ENCODE data around the gene HIVEP1. TPM values are rescaled to one million over a fixed set of nuclear protein-coding genes. Genes with fewer than 3 reads are reported as not detected.
A peak's percentile ranks its signal among the peaks of the same experiment; 100 is the strongest.

Gene HIVEP1
- total RNA-seq, 4 donors from 2014 or later, result 26.8 to 69.3 (median 38.8) TPM

DNA sequence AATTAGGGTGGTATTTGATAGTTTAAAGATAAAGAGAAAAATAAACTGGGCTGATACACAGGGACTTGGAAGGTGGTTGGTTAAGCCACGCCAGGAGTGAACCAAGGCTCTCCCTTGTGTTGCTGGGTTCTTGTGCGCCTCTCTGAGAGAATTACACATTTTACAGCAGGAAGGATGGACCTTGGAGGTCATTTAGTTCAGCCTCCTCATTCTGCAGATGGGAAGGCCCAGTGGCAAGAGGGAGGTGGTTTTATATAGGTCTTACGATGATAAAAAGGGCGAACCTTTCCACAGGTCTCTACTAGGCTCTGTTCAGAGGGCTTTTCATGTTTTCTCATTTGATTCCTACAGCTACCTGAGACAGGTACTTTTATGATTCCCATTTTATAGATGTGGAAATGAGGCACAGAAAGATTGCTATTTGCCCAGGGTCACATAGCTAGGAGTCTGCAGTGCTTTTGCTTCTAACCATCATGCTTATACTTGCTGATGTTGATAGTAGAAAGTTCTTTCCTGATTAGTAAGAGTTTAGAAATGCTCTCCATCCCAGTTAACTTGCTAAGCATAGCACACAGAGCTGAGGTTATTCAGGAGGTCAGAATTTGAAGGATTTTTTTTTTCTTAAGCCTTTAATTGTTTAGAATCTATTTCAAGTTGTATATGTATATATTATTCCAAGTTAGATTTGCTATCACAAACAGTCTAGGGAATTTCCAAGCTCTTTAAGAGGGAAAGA, 12.8 kb downstream of the HIVEP1 start:
- H3K9me3 ChIP-seq, result no peaks in the 10 kb centered on the region
- DNase-seq, result no peak
- H3K27me3 ChIP-seq, result no peaks in the 10 kb centered on the region
- peaks cover 0 to 4% (median 0%) of the 10 kb centered on the region in 4 donors for H3K4me1 ChIP-seq
- peaks cover 0 to under 1% (median 0%) of the 10 kb centered on the region in 3 donors for H3K36me3 ChIP-seq
- TF ChIP-seq CTCF (IDR thresholded peaks at IDR 0.05) (no peak), POLR2A (IDR thresholded peaks at IDR 0.05) (no peak)
- H3K4me3 ChIP-seq, result no peak overlapping the region
- peak overlapping the region in 1 of 4 donors; percentile 0 for H3K27ac ChIP-seq

DNA sequence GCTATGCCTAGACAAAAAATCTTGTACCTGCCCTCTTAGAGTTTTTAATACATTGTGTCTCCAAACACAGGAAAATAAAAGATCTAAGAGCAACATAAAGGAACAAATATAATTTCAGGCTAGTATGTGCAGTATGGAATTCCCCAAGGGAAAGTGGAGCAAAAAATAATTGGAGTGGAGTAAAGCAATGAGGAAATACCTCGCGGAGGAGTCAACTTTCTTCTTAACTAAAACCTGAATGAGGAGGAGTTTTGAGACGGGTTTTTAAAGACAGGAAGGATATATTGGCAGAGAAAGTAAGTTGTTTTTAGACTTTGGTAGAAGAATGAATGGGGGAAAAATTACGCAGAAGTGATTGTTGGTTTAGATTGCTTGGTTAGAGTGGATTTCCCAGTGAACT, 14.0 kb downstream of the HIVEP1 start:
- DNase-seq, result no peak
- no peaks in the 10 kb centered on the region for H3K9me3 ChIP-seq
- TF ChIP-seq CTCF (IDR thresholded peaks at IDR 0.05), result no peak
- no peak for TF ChIP-seq POLR2A (IDR thresholded peaks at IDR 0.05)
- no peak overlapping the region for H3K27ac ChIP-seq
- no peak overlapping the region for H3K4me3 ChIP-seq
- peaks cover 0 to 4% (median 0%) of the 10 kb centered on the region in 4 donors for H3K4me1 ChIP-seq
- no peaks in the 10 kb centered on the region for H3K36me3 ChIP-seq
- H3K27me3 ChIP-seq, result no peaks in the 10 kb centered on the region

- Histone ChIP-seq H3K9me3 (no peaks in the 10 kb centered on the region), H3K27ac (no peak overlapping the region), H3K36me3 (no peaks in the 10 kb centered on the region), H3K4me1 (peaks cover 0 to 4% (median 0%) of the 10 kb centered on the region in 4 donors), H3K27me3 (no peaks in the 10 kb centered on the region), H3K4me3 (no peak overlapping the region)
- no peak for TF ChIP-seq POLR2A (IDR thresholded peaks at IDR 0.05)
- TF ChIP-seq CTCF (IDR thresholded peaks at IDR 0.05), result no peak
- no peak for DNase-seq
Measured at GRCh38 chr6:12026833-12027232, 14.7 kb downstream of the HIVEP1 start.

GRCh38 chr6:12028213-12028612, 16.1 kb downstream of the HIVEP1 start:
- no peaks in the 10 kb centered on the region for H3K27me3 ChIP-seq
- no peak for TF ChIP-seq POLR2A (IDR thresholded peaks at IDR 0.05)
- no peak for TF ChIP-seq CTCF (IDR thresholded peaks at IDR 0.05)
- peaks cover 0 to 4% (median 0%) of the 10 kb centered on the region in 4 donors for H3K4me1 ChIP-seq
- DNase-seq, result no peak
- H3K36me3 ChIP-seq, result no peaks in the 10 kb centered on the region
- no peaks in the 10 kb centered on the region for H3K9me3 ChIP-seq
- no peak overlapping the region for H3K4me3 ChIP-seq
- no peak overlapping the region for H3K27ac ChIP-seq

GRCh38 chr6:12029979-12030737, 18.0 kb downstream of the HIVEP1 start:
- TF ChIP-seq POLR2A (IDR thresholded peaks at IDR 0.05) (no peak), CTCF (IDR thresholded peaks at IDR 0.05) (no peak)
- H3K27me3 ChIP-seq, result no peaks in the 10 kb centered on the region
- no peak overlapping the region for H3K27ac ChIP-seq
- no peak for DNase-seq
- no peak overlapping the region for H3K4me3 ChIP-seq
- peaks cover 0 to 11% (median 0%) of the 10 kb centered on the region in 4 donors for H3K4me1 ChIP-seq
- no peaks in the 10 kb centered on the region for H3K36me3 ChIP-seq
- no peaks in the 10 kb centered on the region for H3K9me3 ChIP-seq

Data from Peyer's patch (tissue), 4 donors.